GM18505 (cell line): ENCODE data around the gene SPATA18.

ENCODE experiments used
- ATAC-seq: cut with Tn5 transposase; IDR thresholded peaks from one replicate; pipeline ENCODE4 v1.9.1; 2021; ENCODE audit not compliant: unreplicated experiment
- POLR2A ChIP-seq: IDR thresholded peaks from 4 replicates; pipeline ENCODE4 v1.6.1; 2011; ENCODE audit warnings: borderline replicate concordance; ENCODE audit not compliant: insufficient read depth, insufficient read length; ENCODE audit errors: extremely low read depth

The SPATA18 gene

GRCh38 chr4:52051213-52051614, at the start of gene SPATA18:
TSS of gene SPATA18 (plus strand) at chr4:52051304. CDS start at chr4:52051705, 401 bp downstream.
- ATAC-seq: peak; percentile 50
- TF ChIP-seq POLR2A: no peak

GRCh38 chr4:52001616-52002015, 49.5 kb upstream of the SPATA18 start:
- no peak for TF ChIP-seq POLR2A
- ATAC-seq: no peak

GRCh38 chr4:52004414-52004813, 46.7 kb upstream of the SPATA18 start:
- no peak for ATAC-seq
- TF ChIP-seq POLR2A: no peak

- no peak for ATAC-seq
- TF ChIP-seq POLR2A: no peak
These were observed 45.4 kb upstream of the SPATA18 start for GRCh38 chr4:52005604-52006273.

- no peak for ATAC-seq
- TF ChIP-seq POLR2A: no peak
These were observed 44.2 kb upstream of the SPATA18 start for GRCh38 chr4:52006887-52007286.

GRCh38 chr4:52010986-52011385, 40.1 kb upstream of the SPATA18 start:
- no peak for TF ChIP-seq POLR2A
- ATAC-seq: no peak

GRCh38 chr4:52012651-52013050, 38.5 kb upstream of the SPATA18 start:
- no peak for ATAC-seq
- no peak for TF ChIP-seq POLR2A

GRCh38 chr4:52014903-52015302, 36.2 kb upstream of the SPATA18 start:
- ATAC-seq: no peak
- TF ChIP-seq POLR2A: no peak

- no peak for TF ChIP-seq POLR2A
These were observed 35.7 kb upstream of the SPATA18 start for GRCh38 chr4:52015366-52015765.

GRCh38 chr4:52016981-52017380, 34.1 kb upstream of the SPATA18 start:
- no peak for ATAC-seq
- TF ChIP-seq POLR2A: no peak

More at GRCh38 chr4:52015366-52015765, 35.7 kb upstream of the SPATA18 start:
- ATAC-seq: no peak

GRCh38 chr4:52017814-52018213, 33.3 kb upstream of the SPATA18 start:
- ATAC-seq: no peak
- TF ChIP-seq POLR2A: no peak

GRCh38 chr4:52019936-52020657, 31.0 kb upstream of the SPATA18 start, which contains the start of gene LRRC66:
TSS of gene LRRC66 (minus strand) at chr4:52020363. CDS start at chr4:52017613, 2,750 bp downstream.
- ATAC-seq: no peak
- no peak for TF ChIP-seq POLR2A

- no peak for TF ChIP-seq POLR2A
- no peak for ATAC-seq
These were observed 22.1 kb upstream of the SPATA18 start for GRCh38 chr4:52028970-52029369.

- ATAC-seq: no peak
- TF ChIP-seq POLR2A: no peak
These were observed 19.1 kb upstream of the SPATA18 start for GRCh38 chr4:52032005-52032404.
